Uterus (tissue), 2 donors: ENCODE data around the gene UBAP1L.

ENCODE experiments used
- CTCF ChIP-seq, 4 experiments: fragments of 200-600 bp in 2 of 4; fragments of 450-650 bp in 2 of 4; sonication (generic) in 2 of 4; IDR thresholded peaks; one replicate each; pipeline ENCODE4 v1.5.1; 2016 to 2019; ENCODE audit warnings: antibody characterized with exemption in 4 of 4, mild to moderate bottlenecking in 2 of 4, moderate library complexity in 1 of 4
- POLR2A ChIP-seq, 2 donors: fragments of 450-650 bp; IDR thresholded peaks; one replicate each; pipeline ENCODE4 v1.6.1; 2016; ENCODE audit warnings: antibody characterized with exemption in 2 of 2, mild to moderate bottlenecking in 1 of 2, moderate library complexity in 1 of 2

DNA sequence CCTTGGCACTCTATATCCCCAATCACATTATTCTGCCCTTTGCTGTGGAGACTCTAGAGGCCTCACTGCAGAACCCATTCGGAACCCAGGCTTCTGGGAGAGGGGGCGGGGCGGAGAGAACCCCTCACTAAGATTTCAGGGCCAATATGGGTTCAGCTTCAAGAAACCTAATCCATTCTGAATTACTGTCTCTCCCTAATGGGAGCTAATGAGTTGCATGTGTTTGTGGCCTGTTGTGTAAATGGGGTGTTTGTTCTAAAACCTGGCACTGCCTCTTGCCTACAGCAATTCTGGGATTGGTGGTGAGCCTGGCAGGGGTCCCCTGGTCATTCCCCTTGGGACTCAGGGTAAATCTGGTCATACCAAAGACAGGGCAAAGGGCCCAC lies 46.6 kb downstream of the UBAP1L start:
- TF ChIP-seq POLR2A (IDR thresholded peaks at IDR 0.05) (no peak), CTCF (IDR thresholded peaks at IDR 0.05) (no peak)
